ENCODE results near the gene CRYL1.

Gene CRYL1

DNA sequence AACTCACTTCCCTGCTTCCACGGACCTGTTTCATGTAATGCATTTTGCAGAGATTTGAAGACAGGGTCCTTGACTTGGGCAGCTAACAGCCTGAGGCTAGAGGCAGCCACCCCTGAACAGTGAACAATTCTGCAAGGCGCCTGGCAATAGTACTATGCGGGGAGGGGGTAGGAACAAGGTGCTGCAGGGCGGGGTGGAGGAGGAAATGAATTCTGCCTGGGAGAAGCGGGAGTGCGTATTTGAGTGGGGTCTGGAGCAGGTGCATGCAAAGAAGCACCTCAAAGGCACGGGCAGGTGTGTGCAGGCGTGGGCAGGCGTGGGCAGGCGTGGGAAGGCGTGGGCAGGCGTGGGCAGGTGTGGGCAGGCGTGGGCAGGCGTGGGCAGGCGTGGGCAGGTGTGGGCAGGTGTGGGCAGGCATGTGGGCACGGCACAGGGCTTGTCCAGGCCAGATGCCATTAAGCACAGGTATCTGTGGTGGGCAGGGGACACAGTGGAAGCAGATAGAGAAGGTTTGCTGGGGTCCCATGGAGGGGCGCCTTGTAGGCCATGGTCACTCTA is 163.1 kb downstream of the CRYL1 start:
- DNase-seq = no peak

DNA sequence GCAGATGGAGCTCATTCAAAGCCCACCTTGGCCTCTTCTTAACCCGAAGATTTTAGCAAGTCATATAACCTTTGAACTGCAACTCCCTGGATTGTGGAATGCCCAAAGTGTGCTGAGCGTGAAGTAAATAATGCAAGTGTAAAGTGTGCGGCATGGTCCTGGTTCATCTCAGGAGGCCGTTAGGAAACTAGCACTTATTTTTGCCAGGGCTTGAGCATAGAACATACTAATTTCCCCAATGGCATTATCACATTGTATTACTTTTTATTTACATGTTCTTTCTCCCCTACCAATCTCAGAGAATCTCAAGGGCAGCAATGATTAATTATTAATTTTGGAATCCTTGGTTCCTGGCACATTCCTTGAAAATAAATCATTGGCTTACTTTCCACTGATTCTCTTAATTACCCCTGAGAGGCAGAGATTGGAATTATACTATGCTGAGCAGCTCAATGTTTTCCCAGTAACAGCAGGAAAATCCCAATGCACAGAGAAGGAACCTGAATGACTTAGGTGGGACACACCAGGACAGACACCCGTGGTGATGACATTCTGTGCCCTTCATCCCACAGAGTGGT is 164.7 kb downstream of the CRYL1 start:
- no peak for DNase-seq

DNA sequence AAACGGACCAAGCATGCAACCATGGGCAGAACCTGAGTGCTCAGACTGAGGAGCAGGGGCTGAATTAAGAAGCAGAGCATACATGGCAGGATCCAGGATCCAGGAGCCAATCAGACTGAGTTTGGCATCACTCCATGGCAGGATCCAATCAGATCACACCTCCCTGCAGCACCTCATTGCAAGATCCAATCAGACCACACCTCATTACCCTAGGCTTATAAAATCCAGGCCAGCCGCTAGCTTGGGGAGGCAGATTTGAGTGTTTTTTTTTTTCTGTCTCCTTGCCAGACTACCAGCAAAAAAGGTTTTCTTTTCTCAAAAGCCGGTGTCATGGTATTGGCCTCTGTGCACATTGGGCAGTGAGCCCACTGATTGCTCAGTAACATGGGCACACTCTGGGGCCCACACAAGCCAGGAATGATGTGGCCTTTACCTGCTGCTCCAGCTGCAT is 165.6 kb downstream of the CRYL1 start:
- DNase-seq = no peak

- no peak for DNase-seq
Observed at GRCh38 chr13:20359335-20359734, 166.3 kb downstream of the CRYL1 start.

GRCh38 chr13:20358022-20358421 is 167.6 kb downstream of the CRYL1 start:
- no peak for DNase-seq

GRCh38 chr13:20356444-20356843 is 169.2 kb downstream of the CRYL1 start:
- no peak for DNase-seq

DNA sequence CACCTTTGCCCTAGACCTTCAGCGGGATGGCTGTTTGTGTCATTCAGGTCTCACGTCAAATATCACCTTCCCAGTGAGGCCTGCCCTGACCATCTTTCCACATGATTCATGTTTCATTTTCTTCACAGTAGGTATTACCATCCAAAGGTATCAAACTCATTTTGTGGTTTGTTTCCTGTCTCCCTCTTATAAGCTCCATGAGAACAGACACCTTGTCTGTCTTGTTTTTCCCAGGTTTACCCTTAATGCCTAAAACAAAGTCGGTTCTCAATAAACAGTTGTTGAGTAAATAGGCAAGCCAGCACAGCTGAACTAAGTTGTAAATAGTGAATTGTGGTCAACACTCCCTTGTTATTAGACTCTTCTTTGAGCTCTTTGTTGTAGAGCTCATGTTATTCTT is 170.9 kb downstream of the CRYL1 start:
- DNase-seq = no peak

GRCh38 chr13:20353973-20354372 is 171.7 kb downstream of the CRYL1 start:
- DNase-seq = no peak
